Thyroid gland (tissue), 4 donors: Measurements from ENCODE around the gene OR10J5.

Source experiments
- CTCF ChIP-seq, 6 experiments: fragments of 200-600 bp in 3 of 6; fragments of 450-650 bp in 3 of 6; sonication (generic) in 3 of 6; IDR thresholded peaks; one replicate each; pipeline ENCODE4 v1.5.1; 2016 to 2019; ENCODE audit warnings: antibody characterized with exemption in 6 of 6, mild to moderate bottlenecking in 2 of 6, inconsistent platforms in 1 of 6, moderate library complexity in 1 of 6
- POLR2A ChIP-seq, 2 donors: fragments of 450-650 bp; IDR thresholded peaks; one replicate each; pipeline ENCODE4 v1.6.1; 2017; ENCODE audit warnings: antibody characterized with exemption in 2 of 2, mild to moderate bottlenecking in 2 of 2, moderate library complexity in 1 of 2

- TF ChIP-seq POLR2A (IDR thresholded peaks at IDR 0.05) (no peak), CTCF (IDR thresholded peaks at IDR 0.05) (no peak)
Observed at GRCh38 chr1:159508951-159509350, 26.9 kb downstream of the OR10J5 start.
